Measurements from ENCODE around the gene LCK.

DNA sequence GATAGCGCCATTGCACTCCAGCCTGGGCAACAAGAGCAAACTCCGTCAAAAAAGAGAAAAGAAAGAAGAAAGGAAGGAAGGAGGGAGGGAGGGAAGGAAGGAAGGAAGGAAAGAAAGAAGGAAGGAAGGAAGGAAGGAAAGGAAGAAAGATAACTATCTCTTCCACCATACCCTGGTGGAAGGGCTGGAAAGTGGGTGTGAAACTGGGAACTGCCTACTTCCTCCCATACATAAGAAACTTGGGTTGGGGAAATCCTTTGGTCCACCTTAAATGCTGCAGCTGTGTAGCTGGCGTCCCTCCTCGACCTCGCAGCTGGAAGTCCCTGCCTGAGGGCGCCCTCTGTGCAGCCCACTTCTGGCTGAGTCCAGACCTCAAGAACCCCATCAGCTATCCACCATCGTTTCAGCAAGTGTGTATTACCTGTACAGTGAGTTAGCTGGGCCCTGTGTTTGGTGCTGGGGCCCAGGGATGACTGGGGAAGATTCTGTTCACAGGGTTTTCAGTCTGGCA, 8.7 kb upstream of the LCK start:
- TF ChIP-seq, protein P1, sequence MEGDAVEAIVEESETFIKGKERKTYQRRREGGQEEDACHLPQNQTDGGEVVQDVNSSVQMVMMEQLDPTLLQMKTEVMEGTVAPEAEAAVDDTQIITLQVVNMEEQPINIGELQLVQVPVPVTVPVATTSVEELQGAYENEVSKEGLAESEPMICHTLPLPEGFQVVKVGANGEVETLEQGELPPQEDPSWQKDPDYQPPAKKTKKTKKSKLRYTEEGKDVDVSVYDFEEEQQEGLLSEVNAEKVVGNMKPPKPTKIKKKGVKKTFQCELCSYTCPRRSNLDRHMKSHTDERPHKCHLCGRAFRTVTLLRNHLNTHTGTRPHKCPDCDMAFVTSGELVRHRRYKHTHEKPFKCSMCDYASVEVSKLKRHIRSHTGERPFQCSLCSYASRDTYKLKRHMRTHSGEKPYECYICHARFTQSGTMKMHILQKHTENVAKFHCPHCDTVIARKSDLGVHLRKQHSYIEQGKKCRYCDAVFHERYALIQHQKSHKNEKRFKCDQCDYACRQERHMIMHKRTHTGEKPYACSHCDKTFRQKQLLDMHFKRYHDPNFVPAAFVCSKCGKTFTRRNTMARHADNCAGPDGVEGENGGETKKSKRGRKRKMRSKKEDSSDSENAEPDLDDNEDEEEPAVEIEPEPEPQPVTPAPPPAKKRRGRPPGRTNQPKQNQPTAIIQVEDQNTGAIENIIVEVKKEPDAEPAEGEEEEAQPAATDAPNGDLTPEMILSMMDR (conservative IDR thresholded peaks at IDR 0.05; ENCODE audit: low read depth in 2 of 2), result peak in 1 of 2 experiments; percentile 21; a peak in 1 of 4 replicates
- TF ChIP-seq EZH2phosphoT487 (IDR thresholded peaks at IDR 0.05; ENCODE audit: unreplicated experiment) (no peak), ZNF114 (CRISPR knock-in tag; IDR thresholded peaks at IDR 0.05) (no peak), EZH2 (IDR thresholded peaks at IDR 0.05; ENCODE audit: low read depth, unreplicated experiment) (no peak), ETS1 (IDR thresholded peaks at IDR 0.05) (no peak)
- TF ChIP-seq, protein P2, sequence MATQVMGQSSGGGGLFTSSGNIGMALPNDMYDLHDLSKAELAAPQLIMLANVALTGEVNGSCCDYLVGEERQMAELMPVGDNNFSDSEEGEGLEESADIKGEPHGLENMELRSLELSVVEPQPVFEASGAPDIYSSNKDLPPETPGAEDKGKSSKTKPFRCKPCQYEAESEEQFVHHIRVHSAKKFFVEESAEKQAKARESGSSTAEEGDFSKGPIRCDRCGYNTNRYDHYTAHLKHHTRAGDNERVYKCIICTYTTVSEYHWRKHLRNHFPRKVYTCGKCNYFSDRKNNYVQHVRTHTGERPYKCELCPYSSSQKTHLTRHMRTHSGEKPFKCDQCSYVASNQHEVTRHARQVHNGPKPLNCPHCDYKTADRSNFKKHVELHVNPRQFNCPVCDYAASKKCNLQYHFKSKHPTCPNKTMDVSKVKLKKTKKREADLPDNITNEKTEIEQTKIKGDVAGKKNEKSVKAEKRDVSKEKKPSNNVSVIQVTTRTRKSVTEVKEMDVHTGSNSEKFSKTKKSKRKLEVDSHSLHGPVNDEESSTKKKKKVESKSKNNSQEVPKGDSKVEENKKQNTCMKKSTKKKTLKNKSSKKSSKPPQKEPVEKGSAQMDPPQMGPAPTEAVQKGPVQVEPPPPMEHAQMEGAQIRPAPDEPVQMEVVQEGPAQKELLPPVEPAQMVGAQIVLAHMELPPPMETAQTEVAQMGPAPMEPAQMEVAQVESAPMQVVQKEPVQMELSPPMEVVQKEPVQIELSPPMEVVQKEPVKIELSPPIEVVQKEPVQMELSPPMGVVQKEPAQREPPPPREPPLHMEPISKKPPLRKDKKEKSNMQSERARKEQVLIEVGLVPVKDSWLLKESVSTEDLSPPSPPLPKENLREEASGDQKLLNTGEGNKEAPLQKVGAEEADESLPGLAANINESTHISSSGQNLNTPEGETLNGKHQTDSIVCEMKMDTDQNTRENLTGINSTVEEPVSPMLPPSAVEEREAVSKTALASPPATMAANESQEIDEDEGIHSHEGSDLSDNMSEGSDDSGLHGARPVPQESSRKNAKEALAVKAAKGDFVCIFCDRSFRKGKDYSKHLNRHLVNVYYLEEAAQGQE (IDR thresholded peaks at IDR 0.05; ENCODE audit: unreplicated experiment), result no peak

All from GM23338 (cell line).